DMS79 treated with DMSO at 0.1 percent for 48 hours (cell line): ENCODE results near the gene MOCS2.

ENCODE experiments used
- DNase-seq: peaks from one replicate; lab custom pipeline; 2025; lab: John Stamatoyannopoulos, UW

Gene MOCS2

GRCh38 chr5:53095217-53095616, 14.3 kb downstream of the MOCS2 start:
- no peak for DNase-seq

GRCh38 chr5:53092242-53092641, 17.3 kb downstream of the MOCS2 start:
- DNase-seq = no peak

GRCh38 chr5:53091289-53091688, 18.3 kb downstream of the MOCS2 start:
- DNase-seq = no peak

- DNase-seq = no peak
Measured at GRCh38 chr5:53090229-53090628, 19.3 kb downstream of the MOCS2 start.

- DNase-seq = no peak
Measured at GRCh38 chr5:53089481-53089991, 20.0 kb downstream of the MOCS2 start.

- no peak for DNase-seq
Measured at GRCh38 chr5:53087621-53088121, 21.9 kb downstream of the MOCS2 start.

GRCh38 chr5:53087171-53087570, 22.4 kb downstream of the MOCS2 start:
- DNase-seq = no peak

- no peak for DNase-seq
Measured at GRCh38 chr5:53084546-53085255, 24.9 kb downstream of the MOCS2 start.

GRCh38 chr5:53083927-53084326, 25.6 kb downstream of the MOCS2 start:
- DNase-seq = no peak

GRCh38 chr5:53080271-53080670, 29.3 kb downstream of the MOCS2 start:
- no peak for DNase-seq

- DNase-seq = no peak
Measured at GRCh38 chr5:53076014-53076583, 33.5 kb downstream of the MOCS2 start.

- no peak for DNase-seq
Measured at GRCh38 chr5:53073348-53073747, 36.2 kb downstream of the MOCS2 start.

- no peak for DNase-seq
Measured at GRCh38 chr5:53071738-53072137, 37.8 kb downstream of the MOCS2 start.

- no peak for DNase-seq
Measured at GRCh38 chr5:53071298-53071697, 38.3 kb downstream of the MOCS2 start.

GRCh38 chr5:53069626-53070025, 39.9 kb downstream of the MOCS2 start:
- DNase-seq = no peak

GRCh38 chr5:53068291-53068836, 41.2 kb downstream of the MOCS2 start:
- no peak for DNase-seq

- no peak for DNase-seq
Measured at GRCh38 chr5:53067641-53068040, 41.9 kb downstream of the MOCS2 start.

- no peak for DNase-seq
Measured at GRCh38 chr5:53066088-53066487, 43.5 kb downstream of the MOCS2 start.

- no peak for DNase-seq
Measured at GRCh38 chr5:53063791-53064190, 45.8 kb downstream of the MOCS2 start.

GRCh38 chr5:53063176-53063575, 46.4 kb downstream of the MOCS2 start:
- DNase-seq = no peak

GRCh38 chr5:53059281-53059680, 50.3 kb downstream of the MOCS2 start:
- no peak for DNase-seq

- DNase-seq = no peak
Measured at GRCh38 chr5:53055365-53055764, 54.2 kb downstream of the MOCS2 start.

- no peak for DNase-seq
Measured at GRCh38 chr5:53053364-53053763, 56.2 kb downstream of the MOCS2 start.
